ENCODE measurements around the gene NECTIN1. TPM values are rescaled to one million over a fixed set of nuclear protein-coding genes. Genes with fewer than 3 reads are reported as not detected.

Gene NECTIN1
- total and polyA plus RNA-seq, 2 of the 13 experiments (the other 11 are each of a cell fraction or from before 2014, with no cell fraction given): 3.9 to 7.3 TPM

DNA sequence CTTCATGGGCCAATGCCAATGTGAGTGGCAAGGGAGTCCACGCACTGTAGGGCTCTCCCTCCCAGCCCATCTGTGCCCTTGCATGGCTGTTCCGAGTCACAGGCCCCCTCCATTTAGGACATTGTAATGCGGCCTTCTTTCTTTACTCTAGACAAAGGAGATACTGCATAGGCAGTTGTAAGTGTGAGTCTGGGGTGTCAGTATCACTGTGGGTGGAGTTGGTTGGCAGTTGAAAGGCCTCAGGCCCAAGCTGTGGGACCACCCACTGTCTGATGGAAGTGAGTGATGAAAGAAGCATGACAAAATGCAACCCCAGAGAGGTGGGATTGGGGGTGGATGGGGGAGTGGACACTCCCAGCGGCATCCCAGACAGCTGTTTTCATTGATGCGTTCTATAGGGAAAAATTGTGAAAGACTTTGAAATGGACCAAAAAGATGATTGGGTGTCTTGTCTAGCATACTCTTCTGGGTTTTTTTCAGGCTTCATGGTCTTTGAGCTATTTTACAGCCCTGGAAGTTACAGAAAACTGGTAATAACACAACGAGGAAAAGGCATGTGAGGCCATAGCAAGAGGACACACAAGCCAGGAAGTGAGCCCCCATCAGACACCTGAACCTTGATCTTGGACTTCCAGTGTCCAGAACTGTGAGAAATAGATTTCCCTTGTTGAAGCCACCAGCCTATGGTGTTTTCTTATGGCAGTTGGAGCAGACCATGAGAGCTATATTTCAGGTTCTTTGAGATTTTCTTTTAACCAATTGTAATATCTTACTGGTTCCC, 114.6 kb downstream of the NECTIN1 start (continued):
- TF ChIP-seq ZNF292 (CRISPR knock-in tag; IDR thresholded peaks at IDR 0.05; ENCODE audit: borderline replicate concordance, low read depth) (no peak), ZNF331 (CRISPR knock-in tag; IDR thresholded peaks at IDR 0.05) (no peak), IKZF5 (CRISPR knock-in tag; IDR thresholded peaks at IDR 0.05) (no peak), HDAC1 (CRISPR knock-in tag; IDR thresholded peaks at IDR 0.05) (no peak), ZFYVE20 (CRISPR knock-in tag; IDR thresholded peaks at IDR 0.05; ENCODE audit: borderline replicate concordance, low read depth) (no peak), RAD21 (CRISPR knock-in tag; IDR thresholded peaks at IDR 0.05) (no peak), PAXIP1 (CRISPR knock-in tag; conservative IDR thresholded peaks at IDR 0.05) (0 out of 2 replicates have a peak, but pooled peaks have one; percentile 24), MTA3 (CRISPR knock-in tag; IDR thresholded peaks at IDR 0.05) (no peak), SSRP1 (CRISPR knock-in tag; IDR thresholded peaks at IDR 0.05) (no peak)
- TF ChIP-seq, protein P1, sequence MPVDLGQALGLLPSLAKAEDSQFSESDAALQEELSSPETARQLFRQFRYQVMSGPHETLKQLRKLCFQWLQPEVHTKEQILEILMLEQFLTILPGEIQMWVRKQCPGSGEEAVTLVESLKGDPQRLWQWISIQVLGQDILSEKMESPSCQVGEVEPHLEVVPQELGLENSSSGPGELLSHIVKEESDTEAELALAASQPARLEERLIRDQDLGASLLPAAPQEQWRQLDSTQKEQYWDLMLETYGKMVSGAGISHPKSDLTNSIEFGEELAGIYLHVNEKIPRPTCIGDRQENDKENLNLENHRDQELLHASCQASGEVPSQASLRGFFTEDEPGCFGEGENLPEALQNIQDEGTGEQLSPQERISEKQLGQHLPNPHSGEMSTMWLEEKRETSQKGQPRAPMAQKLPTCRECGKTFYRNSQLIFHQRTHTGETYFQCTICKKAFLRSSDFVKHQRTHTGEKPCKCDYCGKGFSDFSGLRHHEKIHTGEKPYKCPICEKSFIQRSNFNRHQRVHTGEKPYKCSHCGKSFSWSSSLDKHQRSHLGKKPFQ (CRISPR knock-in tag; IDR thresholded peaks at IDR 0.05; ENCODE audit: insufficient replicate concordance): no peak
- TF ChIP-seq, protein P2, sequence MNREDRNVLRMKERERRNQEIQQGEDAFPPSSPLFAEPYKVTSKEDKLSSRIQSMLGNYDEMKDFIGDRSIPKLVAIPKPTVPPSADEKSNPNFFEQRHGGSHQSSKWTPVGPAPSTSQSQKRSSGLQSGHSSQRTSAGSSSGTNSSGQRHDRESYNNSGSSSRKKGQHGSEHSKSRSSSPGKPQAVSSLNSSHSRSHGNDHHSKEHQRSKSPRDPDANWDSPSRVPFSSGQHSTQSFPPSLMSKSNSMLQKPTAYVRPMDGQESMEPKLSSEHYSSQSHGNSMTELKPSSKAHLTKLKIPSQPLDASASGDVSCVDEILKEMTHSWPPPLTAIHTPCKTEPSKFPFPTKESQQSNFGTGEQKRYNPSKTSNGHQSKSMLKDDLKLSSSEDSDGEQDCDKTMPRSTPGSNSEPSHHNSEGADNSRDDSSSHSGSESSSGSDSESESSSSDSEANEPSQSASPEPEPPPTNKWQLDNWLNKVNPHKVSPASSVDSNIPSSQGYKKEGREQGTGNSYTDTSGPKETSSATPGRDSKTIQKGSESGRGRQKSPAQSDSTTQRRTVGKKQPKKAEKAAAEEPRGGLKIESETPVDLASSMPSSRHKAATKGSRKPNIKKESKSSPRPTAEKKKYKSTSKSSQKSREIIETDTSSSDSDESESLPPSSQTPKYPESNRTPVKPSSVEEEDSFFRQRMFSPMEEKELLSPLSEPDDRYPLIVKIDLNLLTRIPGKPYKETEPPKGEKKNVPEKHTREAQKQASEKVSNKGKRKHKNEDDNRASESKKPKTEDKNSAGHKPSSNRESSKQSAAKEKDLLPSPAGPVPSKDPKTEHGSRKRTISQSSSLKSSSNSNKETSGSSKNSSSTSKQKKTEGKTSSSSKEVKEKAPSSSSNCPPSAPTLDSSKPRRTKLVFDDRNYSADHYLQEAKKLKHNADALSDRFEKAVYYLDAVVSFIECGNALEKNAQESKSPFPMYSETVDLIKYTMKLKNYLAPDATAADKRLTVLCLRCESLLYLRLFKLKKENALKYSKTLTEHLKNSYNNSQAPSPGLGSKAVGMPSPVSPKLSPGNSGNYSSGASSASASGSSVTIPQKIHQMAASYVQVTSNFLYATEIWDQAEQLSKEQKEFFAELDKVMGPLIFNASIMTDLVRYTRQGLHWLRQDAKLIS (CRISPR knock-in tag; IDR thresholded peaks at IDR 0.05): no peak
- TF ChIP-seq, protein P3, sequence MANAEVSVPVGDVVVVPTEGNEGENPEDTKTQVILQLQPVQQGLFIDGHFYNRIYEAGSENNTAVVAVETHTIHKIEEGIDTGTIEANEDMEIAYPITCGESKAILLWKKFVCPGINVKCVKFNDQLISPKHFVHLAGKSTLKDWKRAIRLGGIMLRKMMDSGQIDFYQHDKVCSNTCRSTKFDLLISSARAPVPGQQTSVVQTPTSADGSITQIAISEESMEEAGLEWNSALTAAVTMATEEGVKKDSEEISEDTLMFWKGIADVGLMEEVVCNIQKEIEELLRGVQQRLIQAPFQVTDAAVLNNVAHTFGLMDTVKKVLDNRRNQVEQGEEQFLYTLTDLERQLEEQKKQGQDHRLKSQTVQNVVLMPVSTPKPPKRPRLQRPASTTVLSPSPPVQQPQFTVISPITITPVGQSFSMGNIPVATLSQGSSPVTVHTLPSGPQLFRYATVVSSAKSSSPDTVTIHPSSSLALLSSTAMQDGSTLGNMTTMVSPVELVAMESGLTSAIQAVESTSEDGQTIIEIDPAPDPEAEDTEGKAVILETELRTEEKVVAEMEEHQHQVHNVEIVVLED (CRISPR knock-in tag; IDR thresholded peaks at IDR 0.05; ENCODE audit: borderline replicate concordance): no peak

All from HepG2 (cell line).